ENCODE results near the gene N4BP3. TPM values are rescaled to one million over a fixed set of nuclear protein-coding genes. Genes with fewer than 3 reads are reported as not detected.

The N4BP3 gene
- total RNA-seq, 2 donors from 2014 or later = 2.3 to 4.7 TPM

GRCh38 chr5:178149199-178149932, 36.0 kb downstream of the N4BP3 start:
- H3K36me3 ChIP-seq = peaks cover 0 to 19% of the 10 kb centered on the region in 2 donors
- no peak overlapping the region for H3K4me3 ChIP-seq
- whole genome bisulfite sequencing = 75% methylated on average over 11 of the region's 11 CpGs
- no peaks in the 10 kb centered on the region for H3K27me3 ChIP-seq (replicated peaks; ENCODE audit: insufficient read depth)
- peaks cover 7% of the 10 kb centered on the region for H3K4me1 ChIP-seq (replicated peaks)
- H3K9me3 ChIP-seq = no peaks in the 10 kb centered on the region
- intact Hi-C loops (cut with DNase I) = no loop called here
- no peak for DNase-seq (ENCODE audit: low spot score)
- H3K27ac ChIP-seq = no peak overlapping the region
- TF ChIP-seq POLR2AphosphoS5 (IDR thresholded peaks at IDR 0.05) = no peak
- TF ChIP-seq POLR2A (IDR thresholded peaks at IDR 0.05) = no peak
- TF ChIP-seq CTCF (IDR thresholded peaks at IDR 0.05) = no peak

GRCh38 chr5:178150977-178151734, 37.8 kb downstream of the N4BP3 start:
- Histone ChIP-seq H3K4me1 (replicated peaks) (peaks cover 7% of the 10 kb centered on the region), H3K27me3 (replicated peaks; ENCODE audit: insufficient read depth) (no peaks in the 10 kb centered on the region), H3K4me3 (no peak overlapping the region), H3K27ac (no peak overlapping the region), H3K9me3 (no peaks in the 10 kb centered on the region), H3K36me3 (peaks cover 0 to 19% of the 10 kb centered on the region in 2 donors)
- intact Hi-C loops (cut with DNase I) = loop anchor here (10.0 kb wide), 1 partner anchor 546 kb away; the partner anchor contains the start of gene B4GALT7
- no peak for DNase-seq (ENCODE audit: low spot score)
- 65% methylated on average over 11 of the region's 11 CpGs for WGBS
- TF ChIP-seq POLR2A (IDR thresholded peaks at IDR 0.05) = no peak

DNA sequence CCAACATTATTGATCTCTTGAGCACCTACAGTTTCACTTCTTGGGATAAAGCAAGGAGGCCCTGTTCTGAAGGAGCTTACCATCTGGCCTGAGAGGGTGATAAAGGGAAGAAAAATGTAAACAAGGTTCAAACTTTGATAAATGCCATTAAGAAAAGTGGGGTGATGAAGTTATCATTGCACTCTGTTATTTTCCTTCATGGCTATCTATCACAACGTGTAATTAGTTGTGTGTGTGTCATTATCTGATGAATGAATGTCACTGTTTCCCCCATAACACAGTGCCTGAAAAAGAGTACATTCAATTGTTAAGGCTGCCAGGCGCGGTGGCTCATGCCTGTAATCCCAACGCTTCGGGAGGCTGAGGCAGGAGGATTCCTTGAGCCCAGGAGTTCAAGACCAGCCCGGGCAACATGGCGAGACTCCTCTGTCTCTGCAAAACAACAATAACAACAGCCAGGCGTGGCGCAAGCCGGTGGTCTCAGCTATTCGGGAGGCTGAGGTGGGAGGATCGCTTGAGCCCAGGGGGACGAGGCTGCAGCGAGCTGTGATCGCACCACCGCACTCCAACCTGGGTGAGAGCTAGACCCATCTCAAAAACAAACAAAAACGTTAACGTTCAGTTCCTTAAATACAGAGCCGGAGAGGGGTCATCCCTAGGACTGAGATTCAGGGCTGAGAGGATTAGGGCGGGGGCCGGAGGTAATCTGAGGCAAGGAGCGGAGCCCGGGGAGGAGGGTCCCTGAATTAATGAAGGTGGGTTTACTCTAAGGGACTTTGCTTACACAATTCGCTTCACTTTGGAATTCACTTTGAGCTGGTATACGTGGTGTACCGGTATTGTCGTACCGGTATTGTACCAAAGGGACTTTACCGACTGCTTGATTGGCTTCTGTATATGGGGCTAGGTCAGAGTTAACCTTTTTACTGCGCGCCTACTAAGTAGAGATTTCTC, 39.4 kb downstream of the N4BP3 start:
- WGBS = 47% methylated on average over 31 of the region's 31 CpGs

GRCh38 chr5:178153530-178154340, 40.4 kb downstream of the N4BP3 start, which contains the start of gene NHP2:
Gene NHP2, minus strand, starts transcription at chr5:178153885. Its CDS starts 68 bp downstream, at chr5:178153817.
- H3K4me3 ChIP-seq = peak within 1 kb of the TSS; percentile 55 to 61
- intact Hi-C loops (cut with DNase I) = loop anchor here (10.0 kb wide), 1 partner anchor 549 kb away; the partner anchor contains the start of gene B4GALT7
- TF ChIP-seq CTCF (IDR thresholded peaks at IDR 0.05) (peak in 1 of 4 experiments; percentile 10), POLR2A (IDR thresholded peaks at IDR 0.05) (peak; percentile 35), POLR2AphosphoS5 (IDR thresholded peaks at IDR 0.05) (peak; percentile 100)
- H3K4me1 ChIP-seq (replicated peaks) = peaks cover 7% of the 10 kb centered on the region
- H3K27ac ChIP-seq = peak within 1 kb of the TSS; percentile 41 to 47
- peak; percentile 97 for DNase-seq (ENCODE audit: low spot score)
- peaks cover 0 to 4% of the 10 kb centered on the region in 2 donors for H3K36me3 ChIP-seq
- H3K27me3 ChIP-seq (replicated peaks; ENCODE audit: insufficient read depth) = no peaks in the 10 kb centered on the region
- no peaks in the 10 kb centered on the region for H3K9me3 ChIP-seq
- WGBS = 2% methylated on average over 60 of the region's 68 CpGs

More for the DNA sequence above, 39.4 kb downstream of the N4BP3 start:
- no peak for DNase-seq (ENCODE audit: low spot score)
- Histone ChIP-seq H3K4me1 (replicated peaks) (peaks cover 7% of the 10 kb centered on the region), H3K9me3 (no peaks in the 10 kb centered on the region), H3K27ac (peak overlapping the region in 1 of 2 donors; percentile 47), H3K27me3 (replicated peaks; ENCODE audit: insufficient read depth) (no peaks in the 10 kb centered on the region), H3K36me3 (peaks cover 0 to 13% of the 10 kb centered on the region in 2 donors), H3K4me3 (peak overlapping the region; percentile 55 to 61)
- intact Hi-C loops (cut with DNase I) = loop anchor here (10.0 kb wide), 1 partner anchor 548 kb away; the partner anchor contains the start of gene B4GALT7
- TF ChIP-seq CTCF (IDR thresholded peaks at IDR 0.05) = no peak
- no peak for TF ChIP-seq POLR2A (IDR thresholded peaks at IDR 0.05)
- TF ChIP-seq POLR2AphosphoS5 (IDR thresholded peaks at IDR 0.05) = no peak
